NOMO-1 treated with dmso at 0.1 percent for 144 hours (cell line): ENCODE measurements around the gene XRCC1.
"Not testable (repeated sequence)": the region's sequence is repeated elsewhere in the genome, so short reads cannot be mapped to it uniquely, and the experiment has no call there.

ENCODE experiments used
- DNase-seq: peaks from one replicate; lab custom pipeline; 2025; ENCODE audit not compliant: unreplicated experiment; lab: John Stamatoyannopoulos, UW

XRCC1 gene

GRCh38 chr19:43575156-43575950, at the start of gene XRCC1, which contains the start of gene PINLYP:
Gene XRCC1 (minus strand): TSS chr19:43575527. CDS start chr19:43575458, 69 bp downstream.
Gene PINLYP (plus strand): TSS chr19:43575801. CDS start chr19:43577192, 1,391 bp downstream.
- peak; percentile 99 for DNase-seq

GRCh38 chr19:43624933-43625332, 49.6 kb upstream of the XRCC1 start:
- DNase-seq = no peak

GRCh38 chr19:43623889-43624670, 48.8 kb upstream of the XRCC1 start:
- no peak for DNase-seq

GRCh38 chr19:43622956-43623355, 47.6 kb upstream of the XRCC1 start:
- DNase-seq = no peak

- no peak for DNase-seq
These were observed 46.7 kb upstream of the XRCC1 start for GRCh38 chr19:43622070-43622469.

- DNase-seq = no peak
These were observed 45.0 kb upstream of the XRCC1 start for GRCh38 chr19:43620061-43621001.

GRCh38 chr19:43619262-43620060, 44.1 kb upstream of the XRCC1 start, which contains the start of gene ZNF428:
Gene ZNF428 (minus strand): TSS chr19:43619629. CDS start chr19:43614304, 5,325 bp downstream.
- DNase-seq = peak; percentile 67

GRCh38 chr19:43618921-43619261, 43.6 kb upstream of the XRCC1 start:
- DNase-seq = no peak

- no peak for DNase-seq
These were observed 41.6 kb upstream of the XRCC1 start for GRCh38 chr19:43616954-43617353.

GRCh38 chr19:43616306-43616705, 41.0 kb upstream of the XRCC1 start:
- DNase-seq = no peak

GRCh38 chr19:43612374-43612773, 37.0 kb upstream of the XRCC1 start:
- DNase-seq = no peak

- no peak for DNase-seq
These were observed 36.5 kb upstream of the XRCC1 start, which contains the start of gene SRRM5 for GRCh38 chr19:43611788-43612187. Gene SRRM5 (plus strand): TSS chr19:43612088. CDS start chr19:43612122, 34 bp downstream.

- DNase-seq = no peak
These were observed 35.2 kb upstream of the XRCC1 start for GRCh38 chr19:43610493-43610892.

- DNase-seq = no peak
These were observed 34.5 kb upstream of the XRCC1 start for GRCh38 chr19:43609872-43610271.

- DNase-seq = no peak
These were observed 32.2 kb upstream of the XRCC1 start for GRCh38 chr19:43607238-43608205.

GRCh38 chr19:43606569-43607229, 31.4 kb upstream of the XRCC1 start:
- no peak for DNase-seq

- no peak for DNase-seq
These were observed 30.7 kb upstream of the XRCC1 start for GRCh38 chr19:43605875-43606568.

GRCh38 chr19:43600326-43600725, 25.0 kb upstream of the XRCC1 start:
- DNase-seq = not testable (repeated sequence)
